ENCODE data around the gene INCA1.

DNA sequence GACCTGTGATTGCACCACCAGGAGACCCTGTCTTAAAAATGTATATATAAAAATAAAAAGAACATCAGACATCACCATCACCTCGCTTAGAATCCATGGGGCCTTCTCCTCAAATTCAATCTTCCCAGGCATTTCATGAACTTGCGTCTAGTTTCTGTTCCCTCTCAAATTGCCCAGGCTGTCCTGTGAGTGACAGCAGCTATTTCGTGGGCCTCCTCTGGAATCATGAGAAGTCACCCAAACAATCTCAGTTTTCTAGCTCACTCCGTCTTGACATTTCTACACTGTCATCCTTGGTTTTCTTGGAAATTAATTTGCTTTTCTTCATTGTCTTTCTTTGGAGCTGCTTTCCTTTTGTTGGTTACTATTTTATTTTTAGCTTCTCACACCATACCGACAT, 30.6 kb upstream of the INCA1 start:
- no peak for TF ChIP-seq YY1 (IDR thresholded peaks at IDR 0.05; ENCODE audit: insufficient read depth, insufficient read length)
- no peak for TF ChIP-seq ZNF274 (IDR thresholded peaks at IDR 0.05; ENCODE audit: low read depth, low read length)
- no peak for TF ChIP-seq SUZ12 (IDR thresholded peaks at IDR 0.05; ENCODE audit: extremely low read depth, insufficient read depth, insufficient read length)
